A673 (cell line): ENCODE data around the gene NME2. TPM values are rescaled to one million over a fixed set of nuclear protein-coding genes. Genes with fewer than 3 reads are reported as not detected.

Experiments used
- BruUV-seq: library from RNA; stranded (reverse); fragments of 400-500 nt; replicated peaks from 2 replicates; lab custom pipeline; 2021; lab: Mats Ljungman, UMichigan
- CTCF ChIA-PET: fragments of 300-600 bp; sonication (Branson Sonifier 250); formaldehyde crosslinking; loops from one replicate; lab custom pipeline; 2022; ENCODE audit warnings: antibody characterized with exemption; lab: Charles Lee
- POLR2A ChIA-PET: fragments of 300-600 bp; sonication (Branson Sonifier 250); formaldehyde crosslinking; loops from one replicate; lab custom pipeline; 2022; ENCODE audit warnings: antibody characterized with exemption; ENCODE audit not compliant: low non-redundant PET; lab: Charles Lee
- DNase-seq: peaks from one replicate; pipeline ENCODE4 v3.0.0-alpha.2; 2015; ENCODE audit warnings: low spot score
- H3K27ac ChIP-seq: fragments of 200-600 bp; sonication (generic); 2 replicates; pipeline ENCODE4 v1.5.1; 2016; ENCODE audit warnings: mixed run types, low read depth, mild to moderate bottlenecking, mixed read lengths, antibody characterized with exemption, low read length; ENCODE audit not compliant: poor library complexity, severe bottlenecking
- H3K27me3 ChIP-seq: fragments of 200-600 bp; sonication (generic); replicated peaks from 2 replicates; pipeline ENCODE4 v1.6.1; 2017; ENCODE audit warnings: mixed run types, low read depth, mild to moderate bottlenecking, mixed read lengths, antibody characterized with exemption, low read length; ENCODE audit not compliant: insufficient read depth, poor library complexity
- H3K36me3 ChIP-seq: fragments of 200-600 bp; sonication (generic); 2 replicates; pipeline ENCODE4 v1.6.1; 2016; ENCODE audit warnings: mixed run types, mild to moderate bottlenecking, mixed read lengths, antibody characterized with exemption, low read length; ENCODE audit not compliant: insufficient read depth, poor library complexity, severe bottlenecking
- H3K4me1 ChIP-seq: fragments of 200-600 bp; sonication (generic); 2 replicates; pipeline ENCODE4 v1.6.1; 2017; ENCODE audit warnings: mixed run types, mild to moderate bottlenecking, mixed read lengths, antibody characterized with exemption, low read length; ENCODE audit not compliant: insufficient read depth, poor library complexity, severe bottlenecking
- H3K4me3 ChIP-seq: fragments of 200-600 bp; sonication (generic); 2 replicates; pipeline ENCODE4 v1.5.1; 2016; ENCODE audit warnings: low read depth, mixed run types, mild to moderate bottlenecking, mixed read lengths, low read length; ENCODE audit not compliant: poor library complexity, severe bottlenecking
- H3K9me3 ChIP-seq: fragments of 200-600 bp; sonication (generic); 2 replicates; pipeline ENCODE4 v1.6.1; 2016; ENCODE audit warnings: mixed run types, low read depth, mild to moderate bottlenecking, mixed read lengths, antibody characterized with exemption, low read length; ENCODE audit not compliant: poor library complexity, severe bottlenecking
- CTCF ChIP-seq: fragments of 300-800, 200-600 bp; sonication (generic); conservative IDR thresholded peaks from 2 replicates; pipeline ENCODE4 v1.5.1; 2017; ENCODE audit warnings: low read depth, mild to moderate bottlenecking, antibody characterized with exemption, low read length, moderate library complexity, mixed read lengths
- EZH2 ChIP-seq: fragments of 200-600 bp; sonication (generic); IDR thresholded peaks from 2 replicates; pipeline ENCODE4 v1.6.1; 2017; ENCODE audit warnings: borderline replicate concordance, low read depth, mild to moderate bottlenecking, mixed read lengths, antibody characterized with exemption, low read length; ENCODE audit not compliant: poor library complexity, severe bottlenecking
- intact Hi-C: fragments of 100-400 bp; cut with micrococcal nuclease; formaldehyde crosslinking; loops from one replicate; pipeline ENCODE4 v1.10.0; 2022; ENCODE audit not compliant: unreplicated experiment
- total RNA-seq: library from RNA; stranded (reverse); gene quantifications from 2 replicates; pipeline ENCODE4 v1.2.3, GENCODE V29; 2021

NME2 gene
- total RNA-seq, 1 experiment from 2014 or later: 776 TPM

- no peaks in the 10 kb centered on the region for H3K36me3 ChIP-seq
- ChIA-PET CTCF (interaction anchor here (0.5 kb wide), 1 partner anchor 111 kb away, joined by 4 read pairs; no protein-coding TSS in a partner anchor), POLR2A (no interaction called here)
- intact Hi-C loops: no loop called here
- no peak overlapping the region for H3K4me3 ChIP-seq
- H3K27ac ChIP-seq: no peak overlapping the region
- TF ChIP-seq EZH2: no peak
- TF ChIP-seq CTCF: no peak
- no peaks in the 10 kb centered on the region for H3K27me3 ChIP-seq
- H3K9me3 ChIP-seq: no peaks in the 10 kb centered on the region
- DNase-seq: no peak
- no TSS peak for BruUV-seq
- no peaks in the 10 kb centered on the region for H3K4me1 ChIP-seq
Observed at GRCh38 chr17:51128076-51128475, 38.1 kb upstream of the NME2 start.

GRCh38 chr17:51132964-51133319 is 33.3 kb upstream of the NME2 start:
- H3K9me3 ChIP-seq: no peaks in the 10 kb centered on the region
- H3K4me3 ChIP-seq: no peak overlapping the region
- H3K36me3 ChIP-seq: no peaks in the 10 kb centered on the region
- CTCF ChIA-PET: no interaction called here
- POLR2A ChIA-PET: no interaction called here
- intact Hi-C loops: no loop called here
- no peak for DNase-seq
- no peak for TF ChIP-seq EZH2
- TF ChIP-seq CTCF: no peak
- H3K27me3 ChIP-seq: no peaks in the 10 kb centered on the region
- H3K4me1 ChIP-seq: no peaks in the 10 kb centered on the region
- BruUV-seq: no TSS peak
- H3K27ac ChIP-seq: no peak overlapping the region

- Histone ChIP-seq H3K9me3 (no peaks in the 10 kb centered on the region), H3K27me3 (no peaks in the 10 kb centered on the region), H3K36me3 (no peaks in the 10 kb centered on the region), H3K4me1 (no peaks in the 10 kb centered on the region), H3K4me3 (no peak overlapping the region), H3K27ac (no peak overlapping the region)
- ChIA-PET POLR2A (no interaction called here), CTCF (no interaction called here)
- no TSS peak for BruUV-seq
- TF ChIP-seq CTCF: no peak
- no peak for TF ChIP-seq EZH2
- no peak for DNase-seq
- intact Hi-C loops: no loop called here
Observed at GRCh38 chr17:51133365-51133764, 32.8 kb upstream of the NME2 start.
